Breast epithelium (tissue), 4 donors: ENCODE measurements around the gene ZNF487. TPM values are rescaled to one million over a fixed set of nuclear protein-coding genes. Genes with fewer than 3 reads are reported as not detected.
"Not testable (repeated sequence)": the region's sequence is repeated elsewhere in the genome, so short reads cannot be mapped to it uniquely, and the experiment has no call there.

Experiments
- DNase-seq, 2 donors: peaks; one replicate each; pipeline ENCODE4 v3.0.0-alpha.2; 2019; ENCODE audit warnings: low spot score in 2 of 2
- H3K27ac ChIP-seq, 2 donors: fragments of 200-600 bp; sonication (generic) in 1 of 2; one replicate each; pipeline ENCODE4 v1.5.1; 2016 to 2019; ENCODE audit warnings: mild to moderate bottlenecking in 1 of 2
- H3K27me3 ChIP-seq, 2 donors: fragments of 200-600 bp; sonication (generic) in 1 of 2; one replicate each; pipeline versions ENCODE4 v1.5.1 to v1.6.0; 2017 to 2019; ENCODE audit warnings: control low read depth in 1 of 2, mild to moderate bottlenecking in 1 of 2
- H3K36me3 ChIP-seq: fragments of 200-600 bp; one replicate; pipeline ENCODE4 v1.5.1; 2019
- H3K4me1 ChIP-seq, 2 donors: fragments of 200-600 bp; sonication (generic); one replicate each; pipeline ENCODE4 v1.5.1; 2016 to 2019; ENCODE audit warnings: control low read depth in 1 of 2
- H3K4me3 ChIP-seq, 3 donors: fragments of 200-600 bp; sonication (generic); 1 replicate in 2 of 3; 2 replicates in 1 of 3; pipeline ENCODE4 v1.5.1; 2016 to 2019; ENCODE audit warnings: mild to moderate bottlenecking in 3 of 3, moderate library complexity in 2 of 3
- H3K9me3 ChIP-seq, 2 donors: fragments of 200-600 bp; sonication (generic) in 1 of 2; one replicate each; pipeline ENCODE4 v1.5.1; 2016 to 2019; ENCODE audit warnings: control low read depth in 1 of 2
- CTCF ChIP-seq, 3 donors: fragments of 450-650 bp; IDR thresholded peaks; one replicate each; pipeline ENCODE4 v1.5.1; 2016 to 2017; ENCODE audit warnings: antibody characterized with exemption in 3 of 3, mild to moderate bottlenecking in 3 of 3, moderate library complexity in 3 of 3
- POLR2A ChIP-seq: fragments of 450-650 bp; IDR thresholded peaks from one replicate; pipeline ENCODE4 v1.6.1; 2016; ENCODE audit warnings: antibody characterized with exemption, mild to moderate bottlenecking, moderate library complexity
- POLR2AphosphoS5 ChIP-seq, 3 donors: sonication (generic); formaldehyde crosslinking; IDR thresholded peaks; one replicate each; pipeline ENCODE4 v1.6.1; 2017; ENCODE audit warnings: antibody characterized with exemption in 3 of 3
- intact Hi-C: fragments of 100-400 bp; cut with DNase I; formaldehyde crosslinking; loops from one replicate; pipeline ENCODE4 v1.15.1; 2023; ENCODE audit warnings: low total_unique reads
- total RNA-seq, 3 donors: library from RNA; depleted of rRNA; stranded (reverse); fragments of >200 nt; gene quantifications; one replicate each; pipeline ENCODE4 v1.1.0, GENCODE V29; 2016

The ZNF487 gene
- total RNA-seq, 3 donors from 2014 or later = 8.5 to 16.4 (median 12.8) TPM

- no peaks in the 10 kb centered on the region for H3K4me1 ChIP-seq
- H3K9me3 ChIP-seq = no peaks in the 10 kb centered on the region
- intact Hi-C loops = no loop called here
- H3K27me3 ChIP-seq = no peaks in the 10 kb centered on the region
- no peak for DNase-seq
- TF ChIP-seq POLR2A (no peak), CTCF (IDR thresholded peaks at IDR 0.05) (no peak), POLR2AphosphoS5 (IDR thresholded peaks at IDR 0.05) (no peak)
- no peak overlapping the region for H3K4me3 ChIP-seq
- no peak overlapping the region for H3K27ac ChIP-seq
- H3K36me3 ChIP-seq = no peaks in the 10 kb centered on the region
Observed at GRCh38 chr10:43440463-43441134, 3.7 kb downstream of the ZNF487 start.

- Histone ChIP-seq H3K27me3 (no peaks in the 10 kb centered on the region), H3K9me3 (no peaks in the 10 kb centered on the region), H3K36me3 (no peaks in the 10 kb centered on the region), H3K27ac (no peak overlapping the region), H3K4me1 (no peaks in the 10 kb centered on the region), H3K4me3 (no peak overlapping the region)
- TF ChIP-seq CTCF (IDR thresholded peaks at IDR 0.05) = no peak
- TF ChIP-seq POLR2AphosphoS5 (IDR thresholded peaks at IDR 0.05) = no peak
- TF ChIP-seq POLR2A = no peak
- no peak for DNase-seq
- intact Hi-C loops = no loop called here
Observed at GRCh38 chr10:43444323-43444722, 7.4 kb downstream of the ZNF487 start.

- no peak for TF ChIP-seq POLR2A
- no peak for TF ChIP-seq POLR2AphosphoS5 (IDR thresholded peaks at IDR 0.05)
- no peak for TF ChIP-seq CTCF (IDR thresholded peaks at IDR 0.05)
- intact Hi-C loops = no loop called here
- H3K4me1 ChIP-seq = no peaks in the 10 kb centered on the region
- no peaks in the 10 kb centered on the region for H3K27me3 ChIP-seq
- H3K9me3 ChIP-seq = no peaks in the 10 kb centered on the region
- no peak for DNase-seq
- H3K4me3 ChIP-seq = no peak overlapping the region
- no peak overlapping the region for H3K27ac ChIP-seq
- H3K36me3 ChIP-seq = no peaks in the 10 kb centered on the region
Observed at GRCh38 chr10:43444897-43445466, 8.1 kb downstream of the ZNF487 start.

- H3K27ac ChIP-seq, intact Hi-C loops, DNase-seq, H3K36me3 ChIP-seq, H3K9me3 ChIP-seq, H3K27me3 ChIP-seq, H3K4me3 ChIP-seq, H3K4me1 ChIP-seq: not testable (repeated sequence)
Observed at GRCh38 chr10:43446219-43447017, 9.5 kb downstream of the ZNF487 start.

GRCh38 chr10:43448742-43449141 lies 11.8 kb downstream of the ZNF487 start:
- Histone ChIP-seq H3K4me1 (no peaks in the 10 kb centered on the region), H3K9me3 (no peaks in the 10 kb centered on the region), H3K36me3 (no peaks in the 10 kb centered on the region), H3K27me3 (no peaks in the 10 kb centered on the region), H3K4me3 (no peak overlapping the region), H3K27ac (no peak overlapping the region)
- intact Hi-C loops = no loop called here
- TF ChIP-seq CTCF (IDR thresholded peaks at IDR 0.05) (no peak), POLR2A (no peak), POLR2AphosphoS5 (IDR thresholded peaks at IDR 0.05) (no peak)
- no peak for DNase-seq
